A549 (cell line): Measurements from ENCODE around the gene SLC4A7.

Source experiments
- BHLHE40 ChIP-seq: IDR thresholded peaks from 2 replicates; pipeline ENCODE4 v1.6.1; 2012; ENCODE audit warnings: low read depth, low read length, inconsistent platforms
- CHD4 ChIP-seq: fragments of 200-600 bp; sonication (generic); IDR thresholded peaks from 2 replicates; pipeline ENCODE4 v1.6.1; 2016; ENCODE audit warnings: antibody characterized with exemption, mild to moderate bottlenecking, borderline replicate concordance
- CTCF ChIP-seq: fragments of >200 bp; sonication (Bioruptor Twin); formaldehyde crosslinking; IDR thresholded peaks from 3 replicates; pipeline ENCODE4 v1.5.1; 2016
- ELK1 ChIP-seq: fragments of 150-350 bp; IDR thresholded peaks from 2 replicates; pipeline ENCODE4 v1.6.1; 2014; ENCODE audit warnings: low read depth, mild to moderate bottlenecking, low read length
- ESRRA ChIP-seq: fragments of 150-350 bp; IDR thresholded peaks from 2 replicates; pipeline ENCODE4 v1.6.1; 2014; ENCODE audit warnings: mild to moderate bottlenecking, low read length, borderline replicate concordance
- HDAC2 ChIP-seq: fragments of 200-600 bp; sonication (generic); IDR thresholded peaks from 2 replicates; pipeline ENCODE4 v1.6.1; 2016
- HES2 ChIP-seq: fragments of >200 bp; sonication (Bioruptor Twin); formaldehyde crosslinking; IDR thresholded peaks from 2 replicates; pipeline ENCODE4 v1.6.1; 2016
- MAX ChIP-seq: IDR thresholded peaks from 2 replicates; pipeline ENCODE4 v1.6.1; 2012
- POLR2A ChIP-seq: IDR thresholded peaks from 2 replicates; pipeline ENCODE4 v1.6.1; 2012; ENCODE audit warnings: mild to moderate bottlenecking, low read length
- POLR2AphosphoS2 ChIP-seq: conservative IDR thresholded peaks from 2 replicates; pipeline ENCODE4 v1.6.1; 2012; ENCODE audit warnings: low read length, improper control_type of control experiment, inconsistent platforms
- REST ChIP-seq: fragments of 200-600 bp; sonication (generic); IDR thresholded peaks from 2 replicates; pipeline ENCODE4 v1.6.1; 2016; ENCODE audit warnings: antibody characterized with exemption, mild to moderate bottlenecking, moderate library complexity
- SREBF2 ChIP-seq: fragments of 450-650 bp; IDR thresholded peaks from 2 replicates; pipeline ENCODE4 v1.6.1; 2014; ENCODE audit warnings: mild to moderate bottlenecking, moderate library complexity
- USF2 ChIP-seq: fragments of 450-650 bp; IDR thresholded peaks from 2 replicates; pipeline ENCODE4 v1.6.1; 2014; ENCODE audit warnings: antibody characterized with exemption

- TF ChIP-seq USF2 (no peak), CTCF (no peak), MAX (no peak), ELK1 (no peak), POLR2A (no peak), ESRRA (no peak), REST (no peak), POLR2AphosphoS2 (no peak), SREBF2 (no peak), HES2 (no peak), BHLHE40 (no peak), HDAC2 (no peak), CHD4 (no peak)
These were observed 60.7 kb downstream of the SLC4A7 start for GRCh38 chr3:27423463-27423862.
